ENCODE measurements around the gene GTF2E1.

The GTF2E1 gene

DNA sequence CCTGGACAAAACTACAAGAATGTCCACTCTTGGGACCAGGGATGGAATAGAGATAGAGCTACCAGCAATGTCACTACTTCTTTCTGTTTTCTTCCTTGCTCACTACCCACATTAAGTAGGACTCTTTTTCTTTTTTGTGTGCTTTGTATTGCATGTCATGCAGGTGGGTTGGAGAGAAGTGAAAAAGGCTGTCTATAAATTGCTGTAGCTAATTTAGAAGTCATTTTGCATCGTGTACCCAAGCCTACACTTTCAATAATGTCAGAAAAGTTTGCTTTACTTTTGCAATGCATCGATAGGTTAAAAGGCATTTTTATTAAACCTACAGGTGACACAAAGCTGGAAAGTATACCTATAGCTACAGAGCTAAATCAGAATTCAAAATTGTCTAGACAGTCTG is 58.9 kb downstream of the GTF2E1 start:
- no peak for DNase-seq

DNA sequence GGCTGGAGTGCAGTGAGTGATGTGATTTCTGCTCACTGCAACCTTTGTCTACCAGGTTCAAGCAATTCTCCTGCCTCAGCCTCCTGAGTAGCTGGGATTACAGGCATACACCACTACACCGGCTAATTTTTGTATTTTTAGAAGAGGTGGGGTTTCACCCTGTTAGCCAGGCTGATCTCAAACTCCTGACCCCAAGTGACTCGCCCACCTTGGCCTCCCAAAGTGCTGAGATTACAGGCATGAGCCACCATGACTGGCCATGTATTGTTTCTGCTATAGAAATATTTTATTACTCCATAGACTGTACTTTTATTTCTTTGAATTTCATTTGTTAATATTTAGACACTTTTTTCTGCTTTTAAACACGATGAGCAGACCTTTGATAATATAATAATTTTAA is 60.4 kb downstream of the GTF2E1 start:
- no peak for DNase-seq

DNA sequence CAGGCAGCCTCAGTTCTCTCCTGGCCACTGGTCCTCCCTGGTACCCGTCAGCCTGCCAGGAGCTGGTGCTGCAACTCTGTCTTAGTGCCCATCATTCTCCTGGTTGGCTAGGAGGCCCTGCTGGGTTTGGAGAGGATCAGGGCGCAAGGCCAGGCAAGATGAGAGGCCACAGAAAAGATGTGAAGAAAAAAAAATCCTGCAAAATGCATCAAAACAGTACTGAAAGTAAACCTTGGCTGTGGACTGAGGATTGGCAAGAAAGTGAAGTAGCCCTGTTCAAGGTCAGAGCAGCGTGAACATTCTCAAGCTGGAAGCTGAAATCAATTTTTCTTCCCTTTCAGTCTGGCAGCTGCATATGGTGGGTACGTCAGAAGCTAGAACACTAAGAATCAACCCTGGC is 74.2 kb downstream of the GTF2E1 start:
- DNase-seq, result no peak

DNA sequence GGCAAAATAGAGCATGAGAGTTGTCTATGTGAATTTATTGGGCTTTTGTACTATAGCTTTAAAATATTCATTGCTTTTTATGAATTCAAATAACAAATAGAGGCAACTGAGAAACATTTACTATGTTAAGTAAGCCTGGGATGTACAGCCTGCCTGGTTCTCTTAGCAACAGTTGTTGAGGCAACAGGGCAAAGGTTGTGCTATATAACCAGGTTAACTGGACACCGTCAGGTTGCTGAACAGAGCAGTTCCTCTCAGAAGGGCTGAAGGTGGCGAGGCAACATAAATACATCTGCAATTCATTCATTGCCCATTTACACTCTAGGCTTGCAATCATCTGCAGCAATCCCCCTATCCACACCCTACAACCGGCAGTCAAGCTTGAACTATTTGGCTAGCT is 78.2 kb downstream of the GTF2E1 start:
- no peak for DNase-seq

- no peak for DNase-seq
These were observed 78.9 kb downstream of the GTF2E1 start for GRCh38 chr3:120821426-120821825.

DNA sequence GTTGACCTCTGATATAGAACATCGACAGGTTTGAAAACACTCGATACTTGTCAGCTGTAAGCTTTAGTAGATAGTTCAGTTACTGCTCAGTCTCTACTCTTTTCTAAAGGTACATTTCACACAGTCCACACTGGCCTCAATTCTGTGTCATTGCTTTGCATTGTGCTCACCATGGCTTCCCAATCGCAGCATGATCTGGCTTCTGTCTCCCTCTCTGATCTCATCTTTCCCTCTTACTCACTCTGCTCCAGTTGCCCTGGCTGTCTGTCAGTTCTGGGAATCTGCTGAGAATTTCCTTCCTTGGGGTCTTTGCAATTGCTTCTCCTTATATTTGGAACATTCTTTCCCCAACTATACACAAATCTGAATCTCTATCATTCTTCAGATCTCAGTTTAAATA is 80.6 kb downstream of the GTF2E1 start:
- no peak for DNase-seq

GRCh38 chr3:120824613-120825012 is 82.1 kb downstream of the GTF2E1 start:
- DNase-seq, result no peak

DNA sequence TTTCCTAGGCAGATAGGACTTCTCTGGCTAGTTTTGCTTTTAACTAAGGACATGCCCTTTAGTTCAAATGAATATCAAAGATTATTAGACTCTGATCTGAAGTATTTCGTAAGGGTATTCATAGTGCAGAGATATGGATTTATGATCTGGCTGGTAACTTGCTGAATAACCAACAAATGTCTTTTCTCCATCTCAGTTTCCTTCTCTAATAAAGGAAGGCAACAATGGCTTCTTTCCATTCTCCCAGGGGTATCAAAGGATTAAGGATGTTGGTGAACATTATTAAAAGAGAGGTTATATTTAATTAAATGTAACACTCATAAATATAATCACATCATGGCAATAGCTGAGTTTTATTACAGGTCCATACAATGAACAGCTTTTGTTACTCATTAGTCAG is 86.3 kb downstream of the GTF2E1 start:
- no peak for DNase-seq

DNA sequence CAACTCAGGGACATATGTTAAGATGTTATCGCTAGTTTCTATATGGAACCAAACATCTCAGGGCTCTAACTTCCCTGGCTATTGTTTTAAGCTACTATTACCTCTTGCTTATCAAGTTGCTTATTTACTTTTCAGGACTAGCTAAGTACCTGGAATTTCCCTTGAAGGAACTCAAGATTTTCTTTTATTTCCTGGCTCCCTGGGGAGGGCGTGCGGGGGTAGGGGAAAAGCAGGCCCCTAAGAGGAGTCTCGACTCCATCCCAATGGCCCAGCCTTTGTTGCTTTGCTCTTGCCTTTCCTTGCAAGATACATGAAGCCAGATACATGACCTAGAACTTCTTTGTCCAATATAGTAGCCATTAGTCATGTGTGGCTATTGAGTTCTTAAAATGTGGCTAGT is 88.5 kb downstream of the GTF2E1 start:
- DNase-seq, result no peak
